ENCODE measurements around the gene RBM39.

RBM39 gene

GRCh38 chr20:35734374-35734773 lies 7.7 kb downstream of the RBM39 start:
- no peak overlapping the region for H3K4me3 ChIP-seq (replicated peaks; ENCODE audit: low read depth, low read length)

DNA sequence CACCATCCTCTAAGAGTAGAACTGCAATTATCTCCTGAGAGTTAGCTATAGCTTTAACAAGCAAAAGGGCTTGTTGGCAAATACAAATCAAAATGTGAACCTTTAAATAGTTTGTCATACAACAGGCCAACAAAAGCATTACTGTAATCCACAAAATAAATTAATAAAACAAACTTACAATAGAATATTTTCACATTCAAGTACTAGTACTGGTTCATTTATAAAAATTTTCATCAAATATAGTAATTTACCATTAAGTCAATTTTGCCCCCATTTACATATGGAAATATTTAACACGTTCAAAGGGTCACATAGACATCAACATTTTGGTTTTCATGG lies 9.4 kb downstream of the RBM39 start:
- TF ChIP-seq CTCF (IDR thresholded peaks at IDR 0.05; ENCODE audit: insufficient read depth, low read length, poor library complexity, severe bottlenecking): no peak
- peaks cover 18% of the 10 kb centered on the region for H3K36me3 ChIP-seq (ENCODE audit: control insufficient read depth, insufficient read depth, low read length)

More at GRCh38 chr20:35734374-35734773, 7.7 kb downstream of the RBM39 start:
- no peak for TF ChIP-seq CTCF (IDR thresholded peaks at IDR 0.05; ENCODE audit: insufficient read depth, low read length, poor library complexity, severe bottlenecking)
- H3K27me3 ChIP-seq (replicated peaks; ENCODE audit: control insufficient read depth, insufficient read depth, low read length): no peaks in the 10 kb centered on the region
- peaks cover 20% of the 10 kb centered on the region for H3K36me3 ChIP-seq (ENCODE audit: control insufficient read depth, insufficient read depth, low read length)
- DNase-seq (ENCODE audit: extremely low read depth, insufficient read length): no peak

DNA sequence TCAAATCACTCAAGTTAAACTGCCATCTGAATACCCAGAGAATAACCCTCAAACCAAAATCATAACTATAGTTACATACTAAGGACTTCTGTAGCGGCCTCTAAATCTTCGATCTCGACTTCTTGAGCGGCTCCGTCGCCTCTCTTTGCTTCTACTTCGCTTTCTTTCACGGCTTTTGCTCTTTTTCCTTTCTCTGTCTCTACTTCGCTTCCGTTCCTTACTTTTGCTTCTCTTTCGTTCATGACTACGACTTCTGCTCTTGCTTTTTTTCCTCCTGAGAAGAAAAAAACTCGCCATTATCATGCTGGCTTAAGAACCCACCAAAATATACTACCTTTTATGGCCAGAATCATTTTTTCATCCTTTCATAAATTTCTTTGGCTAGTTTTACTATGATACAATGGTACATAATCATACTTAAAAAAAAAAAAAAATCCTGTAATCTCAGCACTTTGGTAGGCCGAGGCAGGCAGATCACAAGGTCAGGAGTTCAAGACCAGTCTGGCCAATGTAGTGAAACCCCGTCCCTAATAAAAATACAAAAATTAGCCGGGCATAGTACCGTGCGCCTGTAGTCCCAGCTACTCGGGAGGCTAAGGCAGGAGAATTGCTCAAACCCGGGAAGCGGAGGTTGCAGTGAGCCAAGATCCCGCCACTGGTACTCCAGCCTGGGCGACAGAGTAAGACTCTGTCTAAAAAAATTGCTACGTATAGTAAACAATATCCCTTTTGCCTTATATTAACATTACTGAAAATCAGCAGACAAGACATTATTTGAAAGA lies 10.0 kb downstream of the RBM39 start:
- H3K27me3 ChIP-seq (replicated peaks; ENCODE audit: control insufficient read depth, insufficient read depth, low read length): no peaks in the 10 kb centered on the region
- no peak for TF ChIP-seq CTCF (IDR thresholded peaks at IDR 0.05; ENCODE audit: insufficient read depth, low read length, poor library complexity, severe bottlenecking)
- no peak overlapping the region for H3K4me3 ChIP-seq (replicated peaks; ENCODE audit: low read depth, low read length)
- DNase-seq (ENCODE audit: extremely low read depth, insufficient read length): no peak
- H3K36me3 ChIP-seq (ENCODE audit: control insufficient read depth, insufficient read depth, low read length): peaks cover 21% of the 10 kb centered on the region

More for the DNA sequence above, 9.4 kb downstream of the RBM39 start:
- DNase-seq (ENCODE audit: extremely low read depth, insufficient read length): no peak
- Histone ChIP-seq H3K27me3 (replicated peaks; ENCODE audit: control insufficient read depth, insufficient read depth, low read length) (no peaks in the 10 kb centered on the region), H3K4me3 (replicated peaks; ENCODE audit: low read depth, low read length) (no peak overlapping the region)

GRCh38 chr20:35731469-35731788 lies 10.6 kb downstream of the RBM39 start:
- Histone ChIP-seq H3K27me3 (replicated peaks; ENCODE audit: control insufficient read depth, insufficient read depth, low read length) (no peaks in the 10 kb centered on the region), H3K36me3 (ENCODE audit: control insufficient read depth, insufficient read depth, low read length) (peaks cover 26% of the 10 kb centered on the region), H3K4me3 (replicated peaks; ENCODE audit: low read depth, low read length) (no peak overlapping the region)
- DNase-seq (ENCODE audit: extremely low read depth, insufficient read length): no peak
- TF ChIP-seq CTCF (IDR thresholded peaks at IDR 0.05; ENCODE audit: insufficient read depth, low read length, poor library complexity, severe bottlenecking): no peak

GRCh38 chr20:35730583-35731468 lies 11.2 kb downstream of the RBM39 start:
- Histone ChIP-seq H3K36me3 (ENCODE audit: control insufficient read depth, insufficient read depth, low read length) (peaks cover 27% of the 10 kb centered on the region), H3K27me3 (replicated peaks; ENCODE audit: control insufficient read depth, insufficient read depth, low read length) (no peaks in the 10 kb centered on the region), H3K4me3 (replicated peaks; ENCODE audit: low read depth, low read length) (no peak overlapping the region)
- no peak for TF ChIP-seq CTCF (IDR thresholded peaks at IDR 0.05; ENCODE audit: insufficient read depth, low read length, poor library complexity, severe bottlenecking)
- DNase-seq (ENCODE audit: extremely low read depth, insufficient read length): no peak
